Epithelial cell of esophagus (primary cell): ENCODE measurements around the gene CFAP74.
A peak's percentile ranks its signal among the peaks of the same experiment; 100 is the strongest.

ENCODE experiments used
- DNase-seq: peaks from one replicate; pipeline ENCODE4 v3.0.0; 2010; ENCODE audit warnings: low read depth
- H3K4me3 ChIP-seq: 2 replicates; pipeline ENCODE4 v1.5.1; 2011; ENCODE audit warnings: mild to moderate bottlenecking, low read length, control low read depth
- TF ChIP-seq, protein P1 (sequence below): IDR thresholded peaks from 2 replicates; pipeline ENCODE4 v1.5.1; 2011; ENCODE audit warnings: low read depth, mild to moderate bottlenecking, low read length, control low read depth, inconsistent platforms; ENCODE audit not compliant: insufficient read depth; ENCODE audit errors: missing control alignments

The CFAP74 gene

DNA sequence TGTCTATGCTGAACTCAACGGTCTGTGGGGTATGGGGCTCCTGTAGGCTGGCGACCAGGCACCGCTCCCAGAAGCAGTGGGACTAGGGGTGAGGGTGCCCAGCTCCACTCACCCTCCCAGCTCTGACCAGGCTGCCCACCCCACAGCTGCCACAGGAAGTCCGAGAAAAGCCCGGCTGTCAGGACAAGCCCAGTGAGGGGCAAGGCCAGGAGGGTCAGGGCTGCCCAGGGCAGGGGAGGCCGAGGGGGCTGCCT is 81.0 kb downstream of the CFAP74 start:
- TF ChIP-seq, protein P1, sequence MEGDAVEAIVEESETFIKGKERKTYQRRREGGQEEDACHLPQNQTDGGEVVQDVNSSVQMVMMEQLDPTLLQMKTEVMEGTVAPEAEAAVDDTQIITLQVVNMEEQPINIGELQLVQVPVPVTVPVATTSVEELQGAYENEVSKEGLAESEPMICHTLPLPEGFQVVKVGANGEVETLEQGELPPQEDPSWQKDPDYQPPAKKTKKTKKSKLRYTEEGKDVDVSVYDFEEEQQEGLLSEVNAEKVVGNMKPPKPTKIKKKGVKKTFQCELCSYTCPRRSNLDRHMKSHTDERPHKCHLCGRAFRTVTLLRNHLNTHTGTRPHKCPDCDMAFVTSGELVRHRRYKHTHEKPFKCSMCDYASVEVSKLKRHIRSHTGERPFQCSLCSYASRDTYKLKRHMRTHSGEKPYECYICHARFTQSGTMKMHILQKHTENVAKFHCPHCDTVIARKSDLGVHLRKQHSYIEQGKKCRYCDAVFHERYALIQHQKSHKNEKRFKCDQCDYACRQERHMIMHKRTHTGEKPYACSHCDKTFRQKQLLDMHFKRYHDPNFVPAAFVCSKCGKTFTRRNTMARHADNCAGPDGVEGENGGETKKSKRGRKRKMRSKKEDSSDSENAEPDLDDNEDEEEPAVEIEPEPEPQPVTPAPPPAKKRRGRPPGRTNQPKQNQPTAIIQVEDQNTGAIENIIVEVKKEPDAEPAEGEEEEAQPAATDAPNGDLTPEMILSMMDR: no peak
- no peak overlapping the region for H3K4me3 ChIP-seq
- DNase-seq: no peak

DNA sequence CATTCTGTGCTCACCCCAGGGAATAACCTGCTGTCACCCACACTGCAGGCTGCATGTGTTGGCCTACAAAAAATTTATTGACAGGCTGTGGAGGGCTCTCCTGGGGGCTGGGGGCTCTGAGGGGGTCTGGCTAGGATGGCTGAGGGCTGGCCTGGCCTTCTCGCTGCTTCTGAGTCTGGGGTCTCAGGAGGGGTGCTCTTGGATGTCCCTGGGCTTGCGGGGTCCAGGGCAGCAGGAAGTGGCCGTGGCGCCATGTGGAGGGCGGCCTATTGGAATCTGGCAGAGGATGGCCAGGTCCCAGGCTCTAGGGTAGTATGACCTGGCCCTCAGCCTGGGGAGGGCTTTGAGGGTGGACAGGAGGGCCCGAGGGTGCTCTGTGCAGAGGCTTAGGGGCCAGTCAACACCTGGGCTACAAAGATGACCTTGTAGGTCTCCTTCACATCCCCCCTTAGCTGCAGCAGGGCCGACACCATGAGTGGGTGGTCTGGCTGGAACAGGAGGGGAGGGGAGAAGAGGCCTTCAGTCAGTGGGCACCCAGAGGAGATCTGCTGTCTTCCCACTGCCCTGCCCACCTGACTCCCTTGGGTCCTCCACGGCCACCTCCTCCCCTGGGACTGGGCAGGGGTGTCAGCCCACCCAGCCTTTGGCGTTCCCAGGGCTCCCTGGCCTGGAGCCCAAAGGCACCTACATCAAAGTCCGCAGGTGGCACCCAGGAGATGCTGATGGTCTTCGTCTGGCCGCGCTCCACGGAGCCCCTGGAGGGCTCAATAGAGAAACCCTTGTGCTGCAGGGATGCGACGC is 81.5 kb downstream of the CFAP74 start:
- H3K4me3 ChIP-seq: no peak overlapping the region
- TF ChIP-seq, protein P1: no peak
- no peak for DNase-seq

DNA sequence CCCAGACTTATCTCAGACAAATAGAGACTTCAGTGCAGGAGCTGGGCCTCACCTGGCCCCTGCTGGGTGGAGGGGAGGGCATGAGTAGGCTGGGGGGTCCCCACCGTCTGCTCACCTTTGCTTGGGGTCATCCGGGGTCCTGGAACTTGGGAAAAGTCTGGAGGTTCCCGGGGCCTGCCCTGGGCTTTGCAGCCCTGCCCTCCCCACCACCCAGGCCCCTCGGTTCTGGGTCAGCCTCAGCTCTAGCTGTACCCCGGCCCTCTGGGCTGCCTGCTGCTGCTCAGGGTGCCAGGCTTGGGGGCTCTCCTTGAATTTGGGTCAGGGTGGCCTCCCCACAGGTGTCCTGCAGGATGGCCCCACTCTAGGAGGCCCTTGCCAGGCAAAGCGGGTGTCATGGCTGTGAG is 82.1 kb downstream of the CFAP74 start:
- no peak overlapping the region for H3K4me3 ChIP-seq
- DNase-seq: no peak
- TF ChIP-seq, protein P1: no peak

DNA sequence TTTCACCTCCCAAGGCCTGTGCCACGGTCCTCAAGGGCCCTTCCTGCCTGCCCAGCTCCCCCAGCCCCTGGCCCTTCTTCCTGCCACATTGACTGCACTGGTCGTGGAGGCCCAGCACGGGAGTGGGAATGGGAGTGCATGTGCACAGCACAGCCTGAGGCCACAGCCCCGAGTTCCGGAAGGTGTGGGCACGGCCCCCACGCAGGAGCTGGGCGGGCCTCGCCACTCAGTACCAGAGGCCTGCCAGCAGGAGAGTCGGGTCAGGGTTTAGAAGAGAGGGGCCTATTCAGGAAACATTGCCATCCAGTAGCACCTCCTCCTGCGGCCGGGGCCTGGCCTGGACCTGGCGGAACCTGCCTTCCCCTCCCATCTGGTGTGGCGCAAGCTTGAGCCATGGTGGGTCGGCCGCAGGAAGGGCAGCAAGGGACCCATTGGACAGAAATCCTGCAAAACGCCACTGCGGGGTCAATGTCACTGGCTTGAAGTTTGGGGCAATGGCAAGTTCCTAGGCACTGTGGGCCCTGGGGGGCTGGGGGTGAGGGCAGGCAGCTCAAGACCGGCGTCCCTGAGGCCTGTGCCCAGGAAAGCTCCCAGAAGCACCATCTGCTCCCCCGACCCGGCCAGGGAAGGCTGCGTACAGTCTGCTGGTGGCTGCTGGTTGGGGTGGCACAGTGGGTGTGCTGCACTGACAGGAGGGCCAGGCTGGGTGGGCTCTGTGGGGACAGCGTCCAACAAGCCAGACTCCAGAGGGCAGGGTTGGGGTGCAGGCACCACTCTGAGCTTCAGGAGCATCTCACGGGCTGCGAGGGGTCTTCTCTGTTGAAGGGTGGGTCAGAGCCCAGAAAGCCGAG is 82.8 kb downstream of the CFAP74 start:
- TF ChIP-seq, protein P1: no peak
- no peak overlapping the region for H3K4me3 ChIP-seq
- no peak for DNase-seq

DNA sequence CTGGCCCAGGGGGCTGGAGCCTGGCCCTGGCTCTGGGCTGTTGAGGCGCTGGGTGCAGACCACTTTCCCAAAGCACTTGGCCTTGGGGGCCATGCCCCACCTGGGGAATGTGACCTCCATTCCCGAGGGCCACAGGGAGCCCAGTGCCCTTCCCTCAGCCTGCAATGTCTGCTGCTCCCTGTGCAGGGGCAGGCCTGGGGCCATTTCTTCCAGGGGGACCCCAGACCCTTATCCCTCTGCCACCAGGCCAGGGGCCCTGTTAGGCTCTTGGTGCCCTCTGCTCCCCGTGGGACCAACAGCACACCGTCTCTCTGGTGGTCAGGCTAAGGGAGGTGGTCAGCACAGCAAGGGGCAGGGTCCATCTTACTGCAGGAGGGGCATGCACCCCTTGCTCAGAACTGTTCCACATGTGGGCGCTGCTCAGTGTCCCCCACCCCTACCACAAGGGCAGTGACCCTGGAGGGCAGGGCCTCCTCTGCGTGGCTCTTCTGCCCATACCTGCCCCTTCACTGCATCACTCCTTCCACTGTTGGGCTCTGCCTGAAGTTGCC is 83.5 kb downstream of the CFAP74 start:
- no peak for DNase-seq
- TF ChIP-seq, protein P1: no peak
- peak overlapping the region; percentile 29 for H3K4me3 ChIP-seq

DNA sequence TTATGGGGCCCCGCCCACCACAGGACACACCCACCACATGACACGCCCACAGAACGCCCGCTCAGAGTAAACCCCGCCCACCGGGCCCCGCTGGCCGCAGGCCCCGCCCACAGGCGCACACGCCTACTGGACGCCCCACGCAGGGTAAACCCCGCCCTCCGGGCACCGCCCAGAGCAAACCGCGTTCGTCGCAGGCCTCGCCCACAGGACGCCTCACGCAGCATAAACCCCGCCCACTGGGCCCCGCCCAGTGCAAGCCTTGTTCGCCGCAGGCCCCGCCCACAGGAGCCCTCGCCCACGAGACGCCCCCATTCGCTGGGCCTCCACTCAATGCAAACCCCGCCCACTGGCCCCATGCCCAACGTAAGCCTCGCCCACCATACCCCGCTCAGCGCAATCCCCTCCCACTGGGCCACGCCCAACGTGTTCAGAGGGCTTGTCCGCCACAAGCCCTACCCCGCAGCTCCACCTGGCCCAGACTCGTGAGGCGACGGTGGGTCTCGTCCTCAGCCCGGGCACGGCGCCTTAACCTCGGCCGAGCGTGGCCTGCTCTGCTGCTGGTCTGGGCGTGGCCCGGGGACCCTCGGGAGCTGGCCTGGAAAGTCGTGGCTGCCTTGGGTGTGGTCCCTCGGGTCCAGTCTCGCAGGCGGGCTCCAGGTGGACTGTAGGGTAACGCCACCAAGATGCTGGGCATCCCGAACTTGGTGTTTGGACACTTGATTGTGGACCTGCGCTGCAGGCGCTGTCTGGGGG is 84.1 kb downstream of the CFAP74 start:
- H3K4me3 ChIP-seq: peak overlapping the region; percentile 45
- DNase-seq: peak; percentile 98
- TF ChIP-seq, protein P1: no peak
